HG03280 (cell line): ENCODE data around the gene TRIM32.

ENCODE experiments used
- ATAC-seq: cut with Tn5 transposase; IDR thresholded peaks from one replicate; pipeline ENCODE4 v1.9.1; 2021; ENCODE audit warnings: mild to moderate bottlenecking, moderate library complexity; ENCODE audit not compliant: unreplicated experiment

Gene TRIM32

GRCh38 chr9:116687074-116687753, at the start of gene TRIM32:
TSS of gene TRIM32 (plus strand) at chr9:116687305. CDS start at chr9:116697743, 10,438 bp downstream.
- peak; percentile 99 for ATAC-seq

GRCh38 chr9:116639251-116639741, 47.8 kb upstream of the TRIM32 start:
- ATAC-seq: no peak

- ATAC-seq: no peak
These were observed 45.6 kb upstream of the TRIM32 start for GRCh38 chr9:116641292-116642059.

- no peak for ATAC-seq
These were observed 43.4 kb upstream of the TRIM32 start for GRCh38 chr9:116643691-116644090.

GRCh38 chr9:116644091-116644688, 42.9 kb upstream of the TRIM32 start:
- no peak for ATAC-seq

- ATAC-seq: no peak
These were observed 40.2 kb upstream of the TRIM32 start for GRCh38 chr9:116646661-116647514.

- ATAC-seq: no peak
These were observed 39.6 kb upstream of the TRIM32 start for GRCh38 chr9:116647515-116647809.

- no peak for ATAC-seq
These were observed 33.6 kb upstream of the TRIM32 start for GRCh38 chr9:116653348-116654058.

- ATAC-seq: no peak
These were observed 33.1 kb upstream of the TRIM32 start for GRCh38 chr9:116654059-116654355.

- ATAC-seq: no peak
These were observed 30.6 kb upstream of the TRIM32 start for GRCh38 chr9:116656501-116656971.

GRCh38 chr9:116656977-116657376, 30.1 kb upstream of the TRIM32 start:
- ATAC-seq: no peak

GRCh38 chr9:116658265-116658664, 28.8 kb upstream of the TRIM32 start:
- no peak for ATAC-seq

- peak; percentile 88 for ATAC-seq
These were observed 25.8 kb upstream of the TRIM32 start for GRCh38 chr9:116661037-116661954.

- ATAC-seq: no peak
These were observed 24.3 kb upstream of the TRIM32 start for GRCh38 chr9:116662646-116663310.

- no peak for ATAC-seq
These were observed 23.5 kb upstream of the TRIM32 start for GRCh38 chr9:116663581-116663980.

GRCh38 chr9:116668970-116669695, 18.0 kb upstream of the TRIM32 start:
- ATAC-seq: no peak

GRCh38 chr9:116671605-116672004, 15.5 kb upstream of the TRIM32 start:
- no peak for ATAC-seq

- no peak for ATAC-seq
These were observed 13.7 kb upstream of the TRIM32 start for GRCh38 chr9:116673375-116673774.
